HG02852 (cell line): Measurements from ENCODE around the gene TIFAB.

Source experiments
- ATAC-seq: cut with Tn5 transposase; IDR thresholded peaks from one replicate; pipeline ENCODE4 v1.9.1; 2021; ENCODE audit warnings: mild to moderate bottlenecking, moderate library complexity; ENCODE audit not compliant: unreplicated experiment

The TIFAB gene

DNA sequence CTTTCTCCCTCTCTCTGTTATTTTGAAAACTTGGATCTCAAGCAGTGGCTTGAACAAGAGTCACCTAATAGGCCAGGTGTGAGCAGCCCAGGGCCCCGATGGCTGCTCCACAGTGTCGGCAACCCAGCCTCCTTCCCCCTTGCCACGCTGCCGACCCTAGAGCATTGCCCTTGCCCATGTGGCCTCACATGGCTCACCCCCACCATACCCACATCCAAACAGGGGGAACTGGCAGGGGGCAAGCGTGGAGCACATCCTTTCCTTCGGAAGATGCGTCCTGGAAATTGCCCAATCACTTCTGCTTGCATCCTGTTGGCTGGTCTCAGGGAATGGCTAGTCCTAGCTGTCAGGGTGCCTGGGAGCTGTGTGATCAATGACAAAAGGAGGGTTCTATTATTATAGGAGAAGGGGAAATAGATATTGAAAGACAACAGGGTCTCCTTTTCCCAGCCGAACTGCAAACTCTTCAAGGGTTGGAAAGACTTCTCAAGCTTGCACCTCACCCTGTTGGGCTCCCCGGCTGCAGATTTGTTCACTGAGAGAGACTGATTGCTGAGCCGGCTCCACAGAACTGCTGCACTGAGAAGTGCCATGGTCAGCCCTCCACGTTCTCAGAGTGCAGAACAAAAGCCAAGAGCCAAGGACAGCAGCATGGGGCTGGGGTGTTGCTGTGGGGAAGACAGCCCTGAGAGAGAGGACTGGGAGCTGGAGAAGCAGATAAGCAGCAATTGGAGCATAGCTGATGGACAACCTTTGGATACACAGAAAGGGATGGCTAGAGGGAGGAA lies 8.3 kb upstream of the TIFAB start:
- no peak for ATAC-seq

DNA sequence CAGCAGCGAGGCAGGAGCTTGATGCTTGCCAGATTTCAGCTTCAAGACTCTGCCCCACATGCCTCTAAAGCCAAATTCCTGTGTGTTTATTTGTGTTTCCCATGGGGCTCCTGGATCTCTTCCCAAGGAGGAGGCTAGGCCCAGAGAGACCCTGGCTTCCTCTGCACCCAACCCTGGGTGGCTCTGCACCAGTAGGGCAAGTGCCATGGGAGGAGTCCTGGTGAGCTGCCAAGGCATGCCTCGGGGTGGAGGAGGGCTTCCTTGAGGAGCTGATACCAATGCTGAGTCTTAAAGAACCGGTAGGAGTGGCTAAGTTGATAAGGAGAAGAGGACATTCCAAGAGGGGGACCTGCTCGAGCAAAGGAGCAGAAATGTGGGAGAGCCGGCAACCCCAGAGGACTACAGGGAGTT lies 6.8 kb upstream of the TIFAB start:
- ATAC-seq, result no peak

GRCh38 chr5:135458356-135458755 lies 6.2 kb upstream of the TIFAB start:
- ATAC-seq, result no peak

DNA sequence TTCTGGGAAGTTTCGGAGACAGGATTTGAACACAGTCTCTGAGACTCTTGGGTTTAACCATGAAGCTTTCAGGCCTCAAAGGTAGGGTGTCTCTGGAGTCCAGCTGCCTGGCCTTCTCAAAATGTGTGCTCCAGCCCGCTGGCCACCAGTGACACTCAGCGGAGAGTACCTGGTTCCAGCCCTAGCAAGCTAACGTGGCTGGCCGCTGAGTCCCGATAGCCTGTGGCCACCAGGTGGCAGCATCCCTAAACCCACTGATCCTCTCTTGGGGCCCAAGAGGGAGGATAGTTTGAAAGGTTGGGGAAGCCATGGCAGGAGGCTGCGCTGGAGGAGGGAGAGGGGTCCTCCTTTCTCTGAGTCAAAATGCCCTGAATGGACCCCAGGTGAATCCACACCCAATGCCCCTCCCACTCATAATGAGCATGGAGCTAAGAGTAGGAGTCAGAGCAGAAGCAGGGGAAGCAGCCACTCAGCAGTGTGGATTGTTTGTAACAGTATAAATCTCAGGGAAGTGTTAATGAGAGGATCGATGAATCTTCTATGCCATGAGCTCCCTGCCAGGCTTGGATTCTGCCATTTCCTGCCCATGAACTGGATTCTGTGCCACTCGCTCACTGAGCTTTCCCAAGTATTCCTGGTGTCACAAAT lies 5.4 kb upstream of the TIFAB start:
- peak; percentile 39 for ATAC-seq

DNA sequence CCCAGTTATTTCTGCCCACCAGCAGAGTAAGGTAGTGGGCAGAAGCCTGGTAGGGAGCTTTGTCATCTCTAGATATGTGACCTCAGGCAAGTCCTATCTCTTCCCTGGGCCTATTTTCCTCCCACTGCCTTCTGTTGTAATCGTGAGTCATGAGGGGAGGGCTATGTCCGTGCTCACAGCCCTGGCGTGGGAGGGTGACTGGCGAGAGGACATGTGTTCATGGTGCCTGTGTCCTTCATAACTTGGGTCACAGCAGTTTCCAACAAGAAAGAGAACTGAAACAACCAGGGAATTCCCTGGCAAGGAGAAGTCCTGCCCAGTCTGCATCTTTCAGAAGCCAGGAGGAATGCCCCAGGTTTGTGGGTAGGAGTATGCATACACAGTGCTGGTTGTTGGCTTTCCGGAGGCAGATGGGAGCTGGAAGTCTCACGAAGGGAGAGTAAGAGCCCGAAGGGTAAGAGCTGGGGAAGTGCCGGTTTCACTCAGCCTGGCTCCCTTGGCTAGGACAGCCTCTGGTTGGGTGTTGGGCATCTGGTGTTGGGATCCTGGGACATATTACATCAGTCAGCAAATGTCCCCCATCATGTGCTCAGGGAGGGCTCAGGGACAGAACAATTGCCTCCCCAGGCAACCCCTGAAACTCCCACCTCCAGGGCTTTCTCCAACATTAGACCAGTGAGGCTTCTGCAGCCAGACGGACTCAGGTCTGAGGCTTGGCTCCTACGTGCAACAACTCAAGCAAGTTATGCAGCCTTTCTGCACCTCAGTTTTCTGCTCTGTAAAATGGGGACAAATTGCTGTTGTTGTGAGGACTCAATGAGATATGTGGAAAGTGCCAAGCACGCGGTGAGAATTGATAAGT lies 4.3 kb upstream of the TIFAB start:
- ATAC-seq, result peak; percentile 84

DNA sequence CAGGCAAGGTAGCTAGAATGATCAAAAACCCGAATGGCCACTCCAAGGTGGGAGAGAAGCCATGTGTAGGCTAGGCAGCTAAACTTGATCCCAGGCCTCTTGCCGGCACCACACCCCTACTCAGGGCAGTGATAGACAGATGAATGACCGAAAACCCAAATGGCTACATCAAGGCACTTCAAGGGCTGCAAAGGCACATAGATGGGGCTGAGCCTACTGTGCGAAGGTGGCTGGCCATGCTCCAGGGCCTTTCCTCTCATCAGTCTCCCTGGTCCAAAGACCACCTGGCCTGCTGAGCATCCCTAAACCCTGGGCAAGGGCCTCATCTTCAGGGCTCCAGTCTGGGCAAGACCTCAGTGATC lies 3.7 kb upstream of the TIFAB start:
- ATAC-seq, result no peak

- no peak for ATAC-seq
These were observed 2.8 kb upstream of the TIFAB start for GRCh38 chr5:135454946-135455345.

- ATAC-seq, result no peak
These were observed 1.5 kb upstream of the TIFAB start for GRCh38 chr5:135453613-135454012.

GRCh38 chr5:135451581-135452320 lies 400 bp downstream of the TIFAB start:
- ATAC-seq, result no peak

DNA sequence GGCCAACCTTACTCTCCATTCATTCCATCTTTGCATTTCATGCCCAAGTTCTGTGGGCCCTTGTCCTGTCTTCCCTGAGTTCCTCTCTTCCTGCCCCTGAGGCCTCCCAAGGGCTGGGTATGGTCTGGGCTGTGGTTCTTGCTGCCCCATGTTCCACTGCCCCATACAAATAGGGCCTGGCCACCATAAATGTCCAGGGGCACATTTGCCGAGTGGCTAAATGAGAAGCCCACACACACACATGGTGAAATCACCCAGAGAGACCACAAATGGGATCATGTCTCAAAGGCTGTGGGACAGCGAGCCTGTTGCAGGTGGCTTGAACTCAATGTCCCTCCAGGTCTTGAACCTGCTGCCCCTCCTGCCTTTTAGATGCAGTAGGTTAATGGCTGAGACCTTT lies 1.2 kb downstream of the TIFAB start:
- no peak for ATAC-seq

DNA sequence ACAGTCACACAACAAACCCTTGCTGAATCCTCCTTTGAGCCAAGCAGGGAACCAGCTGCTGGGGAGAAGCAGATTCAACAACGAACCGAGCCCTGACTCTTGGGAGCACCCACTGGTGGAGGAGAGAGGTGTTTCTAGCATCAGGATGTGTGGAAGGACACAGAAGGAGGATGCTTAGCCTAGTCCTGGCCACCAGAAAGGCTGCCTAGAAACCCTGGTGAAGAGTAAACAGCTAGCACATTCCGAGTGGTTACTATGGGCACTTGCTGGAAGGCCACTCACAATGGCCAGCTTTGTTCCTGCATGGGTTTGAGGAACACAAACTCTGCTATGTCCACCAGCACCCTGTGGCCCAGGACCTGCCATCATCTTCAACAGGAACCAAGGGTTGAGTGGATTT lies 1.8 kb downstream of the TIFAB start:
- ATAC-seq, result no peak

GRCh38 chr5:135449644-135450043 lies 2.5 kb downstream of the TIFAB start:
- no peak for ATAC-seq

GRCh38 chr5:135448791-135449507 lies 3.2 kb downstream of the TIFAB start:
- ATAC-seq, result no peak

- ATAC-seq, result no peak
These were observed 3.9 kb downstream of the TIFAB start for GRCh38 chr5:135448071-135448739.

DNA sequence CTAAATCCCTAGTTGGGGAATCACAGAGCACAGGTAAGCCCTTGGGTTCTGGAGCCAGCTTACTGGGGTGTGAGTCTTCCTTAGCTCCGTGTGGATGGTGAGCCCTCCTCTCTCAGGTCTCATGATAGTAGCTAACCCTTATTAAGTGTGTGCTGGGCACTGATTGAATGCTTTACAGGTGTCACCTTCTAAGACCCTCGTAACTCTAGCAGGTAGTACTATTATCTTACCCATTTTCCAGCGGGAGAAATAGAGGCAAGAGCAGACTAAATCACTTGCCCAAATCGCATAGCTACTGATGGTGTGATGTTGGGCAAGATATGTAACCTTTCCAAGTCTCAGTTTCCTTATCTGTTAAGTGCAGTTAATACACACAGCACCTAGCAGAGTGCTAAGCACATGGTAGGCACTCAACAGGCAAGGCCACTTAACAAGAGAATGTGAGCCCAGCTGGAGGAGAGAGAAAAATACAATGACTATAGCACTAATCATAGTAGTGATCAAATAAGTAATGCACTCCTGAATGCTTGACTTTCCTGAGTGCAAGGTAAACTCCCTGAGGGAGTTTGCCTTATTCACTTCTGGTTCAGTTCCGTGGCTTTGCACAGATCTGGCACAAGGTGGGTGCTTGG lies 4.7 kb downstream of the TIFAB start, which contains the start of gene DCANP1:
TSS of gene DCANP1 (minus strand) at position 51 of the 632 bp plus-strand sequence. CDS start 240 bp downstream, outside the sequence.
- ATAC-seq, result no peak

DNA sequence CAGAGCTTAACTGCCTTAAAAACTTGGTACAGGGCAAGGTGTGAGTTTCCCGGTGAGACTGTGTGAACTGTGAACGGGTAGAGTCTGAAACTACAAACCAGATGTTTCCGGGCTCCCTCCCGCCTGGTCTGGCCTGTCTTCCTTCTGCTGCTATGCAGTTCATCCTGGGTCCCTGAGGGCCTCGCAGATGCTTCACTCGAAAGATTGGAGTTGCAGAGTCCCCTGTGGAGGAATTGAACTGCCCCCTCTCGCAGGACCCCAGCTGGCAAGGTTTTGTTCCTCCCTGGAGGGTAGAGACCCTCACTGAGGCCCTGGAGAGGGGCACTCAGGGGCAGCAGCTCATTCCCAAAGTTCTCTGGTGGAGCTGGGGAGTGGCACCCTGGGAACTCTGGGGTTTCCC lies 5.5 kb downstream of the TIFAB start:
- ATAC-seq, result no peak

DNA sequence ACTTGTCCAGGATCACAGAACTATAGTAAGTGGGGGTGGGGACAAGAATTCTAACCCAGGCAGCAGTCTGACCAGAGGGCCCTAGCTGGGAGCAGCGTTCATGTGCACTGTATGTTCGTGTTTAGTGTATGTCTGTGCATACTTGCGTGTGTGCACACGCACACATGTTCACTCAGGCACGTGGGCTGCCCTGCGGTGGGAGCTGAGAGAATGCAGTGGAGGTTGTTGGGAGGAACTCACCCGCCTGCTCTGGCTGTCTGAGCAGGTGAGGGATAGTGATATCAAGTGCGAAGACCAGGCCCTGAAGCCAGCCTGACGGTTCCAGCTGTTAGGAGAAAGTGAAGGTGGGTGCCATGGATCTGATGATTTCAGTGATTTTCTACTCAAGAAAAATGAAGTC lies 5.9 kb downstream of the TIFAB start:
- no peak for ATAC-seq

DNA sequence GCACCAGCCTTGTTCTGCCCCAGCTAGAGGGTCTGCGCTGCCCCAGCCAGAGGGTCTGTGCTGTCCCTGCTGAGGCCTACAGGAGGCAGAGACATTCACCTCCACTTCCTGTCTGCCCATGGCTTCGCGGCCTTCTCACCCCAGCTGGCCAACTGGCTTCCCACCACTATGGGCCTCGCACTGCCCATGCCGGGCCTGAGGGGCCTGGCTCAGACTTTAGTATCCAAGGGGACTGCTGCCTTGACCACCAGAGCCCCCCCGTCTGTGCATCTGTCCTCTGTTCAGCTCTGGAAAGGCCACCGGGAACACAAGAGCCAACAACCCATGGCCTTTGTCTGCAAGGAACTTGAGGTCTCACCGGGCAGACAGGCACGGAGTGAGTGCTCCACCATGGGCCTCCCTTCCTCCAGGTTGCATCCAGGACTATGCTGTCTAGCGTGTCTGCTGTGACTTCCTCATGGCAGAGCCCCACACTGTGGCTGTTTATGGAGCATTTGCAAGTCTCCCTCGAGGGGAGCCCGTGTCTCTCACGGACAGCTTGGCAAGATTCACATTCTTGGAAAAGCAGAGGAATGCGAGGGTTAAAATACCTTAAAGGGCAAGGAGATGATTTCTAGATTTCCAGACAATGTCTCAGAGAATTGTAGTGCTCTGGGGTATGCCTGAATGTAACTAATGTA lies 6.7 kb downstream of the TIFAB start:
- no peak for ATAC-seq

- no peak for ATAC-seq
These were observed 7.3 kb downstream of the TIFAB start for GRCh38 chr5:135444881-135445280.
